ENCODE measurements around the gene SPACA5.

DNA sequence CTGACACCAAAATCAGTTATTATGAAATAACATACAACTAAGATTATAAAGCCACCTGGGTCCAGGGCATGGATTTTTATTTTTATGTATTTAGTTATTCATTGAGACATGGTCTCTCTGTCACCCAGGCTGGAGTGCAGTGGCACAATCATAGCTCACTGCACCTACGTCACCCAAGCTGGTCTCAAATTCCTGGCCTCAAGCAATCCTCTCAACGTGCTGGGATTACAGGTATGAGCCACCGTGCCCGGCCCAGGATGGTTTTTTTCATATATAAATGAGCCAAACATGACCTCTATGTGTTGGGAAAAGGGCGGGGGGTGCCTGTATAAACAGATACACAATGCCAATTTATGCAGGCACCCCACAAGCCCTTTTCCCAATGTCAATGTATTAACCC lies 40.1 kb downstream of the SPACA5 start:
- TF ChIP-seq, protein P1, sequence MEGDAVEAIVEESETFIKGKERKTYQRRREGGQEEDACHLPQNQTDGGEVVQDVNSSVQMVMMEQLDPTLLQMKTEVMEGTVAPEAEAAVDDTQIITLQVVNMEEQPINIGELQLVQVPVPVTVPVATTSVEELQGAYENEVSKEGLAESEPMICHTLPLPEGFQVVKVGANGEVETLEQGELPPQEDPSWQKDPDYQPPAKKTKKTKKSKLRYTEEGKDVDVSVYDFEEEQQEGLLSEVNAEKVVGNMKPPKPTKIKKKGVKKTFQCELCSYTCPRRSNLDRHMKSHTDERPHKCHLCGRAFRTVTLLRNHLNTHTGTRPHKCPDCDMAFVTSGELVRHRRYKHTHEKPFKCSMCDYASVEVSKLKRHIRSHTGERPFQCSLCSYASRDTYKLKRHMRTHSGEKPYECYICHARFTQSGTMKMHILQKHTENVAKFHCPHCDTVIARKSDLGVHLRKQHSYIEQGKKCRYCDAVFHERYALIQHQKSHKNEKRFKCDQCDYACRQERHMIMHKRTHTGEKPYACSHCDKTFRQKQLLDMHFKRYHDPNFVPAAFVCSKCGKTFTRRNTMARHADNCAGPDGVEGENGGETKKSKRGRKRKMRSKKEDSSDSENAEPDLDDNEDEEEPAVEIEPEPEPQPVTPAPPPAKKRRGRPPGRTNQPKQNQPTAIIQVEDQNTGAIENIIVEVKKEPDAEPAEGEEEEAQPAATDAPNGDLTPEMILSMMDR (IDR thresholded peaks at IDR 0.05; ENCODE audit: extremely low read depth in 1 of 2, insufficient read depth in 1 of 2, low read depth in 1 of 2, low read length in 2 of 2): no peak
- TF ChIP-seq EZH2 (IDR thresholded peaks at IDR 0.05; ENCODE audit: borderline replicate concordance, low read depth, low read length, severe bottlenecking) (no peak), POLR2AphosphoS5 (IDR thresholded peaks at IDR 0.05; ENCODE audit: insufficient read depth, low read depth, low read length) (no peak)
